ENCODE results near the gene SIL1.
"Not testable (repeated sequence)": the region's sequence is repeated elsewhere in the genome, so short reads cannot be mapped to it uniquely, and the experiment has no call there.

The SIL1 gene

GRCh38 chr5:139103762-139104161, 94.4 kb downstream of the SIL1 start:
- no peak for DNase-seq

GRCh38 chr5:139100825-139101224, 97.3 kb downstream of the SIL1 start:
- DNase-seq, result no peak

GRCh38 chr5:139094154-139095131, 103.7 kb downstream of the SIL1 start:
- no peak for DNase-seq

- no peak for DNase-seq
Measured at GRCh38 chr5:139092741-139093343, 105.3 kb downstream of the SIL1 start.

GRCh38 chr5:139091439-139092156, 106.6 kb downstream of the SIL1 start:
- no peak for DNase-seq

- no peak for DNase-seq
Measured at GRCh38 chr5:139090581-139090980, 107.6 kb downstream of the SIL1 start.

GRCh38 chr5:139088024-139088423, 110.1 kb downstream of the SIL1 start:
- no peak for DNase-seq

- DNase-seq, result no peak
Measured at GRCh38 chr5:139082813-139083498, 115.2 kb downstream of the SIL1 start.

- DNase-seq, result no peak
Measured at GRCh38 chr5:139079991-139080610, 118.1 kb downstream of the SIL1 start.

- no peak for DNase-seq
Measured at GRCh38 chr5:139079225-139079990, 118.8 kb downstream of the SIL1 start.

GRCh38 chr5:139078345-139078744, 119.8 kb downstream of the SIL1 start:
- no peak for DNase-seq

GRCh38 chr5:139077899-139078298, 120.3 kb downstream of the SIL1 start:
- no peak for DNase-seq

- DNase-seq, result no peak
Measured at GRCh38 chr5:139076111-139076510, 122.1 kb downstream of the SIL1 start.

GRCh38 chr5:139075066-139076050, 122.8 kb downstream of the SIL1 start:
- no peak for DNase-seq

GRCh38 chr5:139073956-139074355, 124.2 kb downstream of the SIL1 start:
- not testable (repeated sequence) for DNase-seq

GRCh38 chr5:139068494-139069151, 129.5 kb downstream of the SIL1 start:
- no peak for DNase-seq

- DNase-seq, result no peak
Measured at GRCh38 chr5:139068060-139068459, 130.1 kb downstream of the SIL1 start.

- no peak for DNase-seq
Measured at GRCh38 chr5:139065306-139065705, 132.9 kb downstream of the SIL1 start.

- DNase-seq, result no peak
Measured at GRCh38 chr5:139064613-139065012, 133.6 kb downstream of the SIL1 start.

GRCh38 chr5:139063664-139064054, 134.5 kb downstream of the SIL1 start:
- no peak for DNase-seq

Data from stimulated activated CD4-positive, alpha-beta T cell treated with anti-CD3 and anti-CD28 coated beads, Interleukin-4, amount 100 ng/mL, for 24 hours (primary cell).